ENCODE measurements around the gene KLRD1. TPM values are rescaled to one million over a fixed set of nuclear protein-coding genes. Genes with fewer than 3 reads are reported as not detected.
"Not testable (repeated sequence)": the region's sequence is repeated elsewhere in the genome, so short reads cannot be mapped to it uniquely, and the experiment has no call there.

Gene KLRD1, protein sequence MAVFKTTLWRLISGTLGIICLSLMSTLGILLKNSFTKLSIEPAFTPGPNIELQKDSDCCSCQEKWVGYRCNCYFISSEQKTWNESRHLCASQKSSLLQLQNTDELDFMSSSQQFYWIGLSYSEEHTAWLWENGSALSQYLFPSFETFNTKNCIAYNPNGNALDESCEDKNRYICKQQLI
- polyA plus RNA-seq (2013, experiment 1 of 2; ENCODE audit: insufficient read length), result 0.03 TPM
- 0.05 TPM for polyA plus RNA-seq (2013, experiment 2 of 2; ENCODE audit: insufficient read length)

DNA sequence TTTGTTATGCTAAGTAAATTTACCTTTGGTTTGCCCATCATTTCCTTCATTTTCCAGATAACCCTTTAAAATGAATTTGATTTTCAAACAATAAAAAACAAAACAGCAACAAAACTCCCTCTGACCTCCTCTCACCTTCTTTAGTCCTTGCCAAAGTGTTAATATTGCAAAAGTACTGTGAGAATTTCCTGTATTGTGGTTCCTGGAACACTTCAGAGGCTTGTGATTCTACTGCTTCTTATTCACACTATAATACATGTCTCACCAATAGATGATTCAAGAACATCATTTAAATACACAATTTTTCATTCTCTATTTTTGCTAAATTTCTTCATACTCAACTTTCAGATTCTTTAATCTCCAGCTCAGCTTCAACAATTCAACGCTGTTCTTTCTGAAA, at the start of gene KLRD1:
KLRD1 (plus strand) TSS at position 241 of the 400 bp plus-strand sequence. CDS start 208 bp downstream, outside the sequence.
- DNase-seq, result no peak

DNA sequence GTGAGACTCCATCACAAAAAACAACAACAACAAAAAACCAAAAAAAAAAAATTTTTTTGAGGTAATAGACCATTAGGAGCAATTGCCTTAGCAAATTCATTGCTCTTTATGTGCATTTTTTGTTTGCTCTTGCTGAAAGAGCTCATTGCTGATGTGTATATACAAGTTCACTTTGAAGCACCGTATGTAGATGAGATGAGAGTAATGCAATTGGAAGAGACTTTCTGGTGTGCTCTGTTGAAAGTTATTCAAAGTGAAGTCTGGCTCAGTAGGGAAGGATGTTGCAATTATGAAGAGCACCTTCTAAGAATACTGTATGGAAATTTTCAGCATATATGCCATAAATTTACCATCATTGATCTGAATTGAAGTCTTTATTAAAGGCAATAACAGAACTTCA, 46.7 kb upstream of the KLRD1 start:
- DNase-seq, result no peak

DNA sequence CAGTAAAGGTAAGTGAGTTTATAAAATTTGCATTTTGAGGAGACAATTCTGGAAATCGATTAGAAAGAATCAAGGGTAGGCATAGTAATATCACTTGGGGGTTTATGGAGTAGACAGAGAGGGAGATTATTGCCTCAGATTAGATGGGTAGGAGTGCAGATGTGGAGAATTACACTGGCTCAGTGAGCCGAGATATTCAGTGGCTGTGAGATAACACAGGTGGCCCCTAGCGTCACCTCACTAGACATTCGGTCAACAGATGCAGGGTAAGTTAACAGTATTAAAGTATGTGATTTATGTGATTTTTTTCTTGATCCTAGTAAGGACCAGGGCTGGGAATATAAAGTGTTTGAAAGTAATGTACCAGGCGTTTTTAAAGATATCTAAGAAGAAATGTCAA, 39.6 kb upstream of the KLRD1 start:
- DNase-seq, result no peak

DNA sequence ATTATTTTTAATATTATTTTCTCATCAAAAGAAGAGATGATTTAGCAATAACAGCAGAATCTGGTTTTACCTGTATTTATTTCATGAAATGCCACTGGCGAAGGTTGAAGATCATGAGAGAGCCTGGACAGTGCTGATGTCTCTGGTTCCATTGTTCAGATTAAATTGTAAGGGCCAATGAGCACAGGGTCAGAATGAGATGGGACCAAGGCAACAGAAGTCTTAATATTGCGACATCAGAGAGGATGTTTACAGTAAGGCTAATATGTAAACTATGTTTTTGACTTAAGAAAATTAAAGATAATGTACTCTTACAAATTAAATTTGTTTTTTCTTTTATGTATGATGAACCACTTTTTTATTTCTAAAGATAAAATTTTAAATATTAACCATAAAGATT, 35.2 kb upstream of the KLRD1 start:
- no peak for DNase-seq

DNA sequence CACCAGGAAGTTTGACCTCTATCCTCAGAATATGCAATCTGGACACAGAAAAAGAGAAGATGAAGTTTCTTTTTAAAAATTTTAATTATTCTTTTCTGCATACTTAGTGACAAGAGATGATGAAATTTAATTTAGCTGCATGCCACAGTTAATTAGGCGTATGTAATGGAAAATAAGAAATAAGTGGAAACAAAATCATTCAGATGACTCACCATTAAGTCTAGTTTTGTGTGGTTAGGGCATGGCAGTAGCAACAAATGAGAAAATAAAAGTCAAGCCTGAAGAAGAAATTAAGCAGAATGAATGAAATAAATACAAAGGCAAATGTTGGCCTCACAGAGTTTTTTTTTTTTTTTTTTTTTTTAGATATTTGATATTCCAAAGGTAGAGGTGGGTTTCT, 30.9 kb upstream of the KLRD1 start:
- DNase-seq, result no peak

DNA sequence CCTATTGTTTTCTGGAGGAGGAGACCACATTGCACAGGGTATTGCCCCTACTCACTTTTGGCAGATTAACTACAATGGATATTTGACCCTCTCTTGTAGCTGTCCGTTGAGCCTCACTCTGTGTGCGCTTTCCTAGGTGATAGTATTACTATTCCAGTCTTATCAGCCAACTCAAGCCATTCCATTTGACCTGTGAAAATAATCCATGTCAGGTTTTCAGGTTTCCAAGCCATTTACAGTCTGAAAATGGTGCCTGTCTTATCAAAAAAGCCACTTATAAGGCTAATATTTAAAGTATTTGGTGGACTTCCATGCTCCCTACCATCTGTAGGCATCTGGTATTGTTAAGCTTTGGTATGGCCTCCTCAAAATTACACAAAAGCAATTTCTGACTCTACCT, 29.6 kb upstream of the KLRD1 start:
- no peak for DNase-seq

DNA sequence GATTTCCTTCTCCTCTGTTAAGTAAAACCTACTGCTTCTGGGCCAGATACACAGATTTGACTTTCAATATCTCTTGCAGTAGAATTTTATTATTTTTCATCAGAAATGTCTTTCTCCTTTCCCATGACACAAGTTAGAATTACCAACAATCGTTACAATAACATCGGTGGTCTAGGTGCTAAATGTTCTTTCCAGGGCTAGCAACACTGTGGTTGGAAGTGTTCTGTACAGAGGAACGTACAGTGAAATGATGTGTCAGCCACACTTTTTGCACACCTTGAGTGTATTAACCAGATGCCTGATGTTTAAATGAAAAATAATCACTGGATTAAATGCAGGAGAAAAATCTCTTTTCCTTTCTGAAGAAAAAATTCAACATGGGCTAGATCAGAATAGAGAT, 27.7 kb upstream of the KLRD1 start:
- DNase-seq, result no peak

DNA sequence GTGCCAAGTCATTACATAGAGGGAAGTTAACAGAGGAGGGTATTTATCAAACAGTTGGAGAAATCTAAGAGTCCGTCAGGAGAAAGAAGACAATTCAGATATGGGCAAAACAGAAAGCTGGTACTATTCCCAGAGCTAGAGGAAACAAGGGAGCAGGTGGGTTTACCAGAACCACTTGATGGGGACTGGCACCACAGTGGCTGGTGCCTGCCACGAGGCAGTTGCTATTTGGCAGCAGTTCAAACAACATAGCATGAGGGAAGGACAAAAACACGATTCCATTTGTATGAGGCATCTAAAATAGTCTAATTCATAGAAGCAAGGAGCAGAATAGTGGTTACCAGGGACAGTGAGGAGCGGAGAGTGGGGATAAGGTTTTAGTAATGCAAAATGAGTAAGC, 24.6 kb upstream of the KLRD1 start:
- DNase-seq, result no peak

DNA sequence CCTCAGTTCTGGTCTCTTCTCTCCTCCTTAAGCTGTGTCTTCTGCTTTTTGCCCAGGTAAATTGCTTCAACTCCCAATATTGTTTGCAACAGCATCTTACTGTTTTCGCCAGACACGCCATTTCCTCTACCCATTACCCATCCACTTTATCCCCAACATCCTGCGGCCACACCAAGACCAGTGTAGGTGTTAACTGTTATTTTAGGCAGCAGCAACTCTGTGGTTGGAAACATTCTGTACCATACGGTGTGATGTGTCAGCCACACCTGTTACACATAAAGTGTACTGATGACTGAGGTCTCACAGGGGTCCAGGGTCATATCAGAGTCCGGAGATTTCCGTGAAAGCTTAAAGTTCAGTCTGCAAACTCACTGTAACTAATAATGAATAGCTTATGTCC, 21.8 kb upstream of the KLRD1 start:
- DNase-seq, result no peak

DNA sequence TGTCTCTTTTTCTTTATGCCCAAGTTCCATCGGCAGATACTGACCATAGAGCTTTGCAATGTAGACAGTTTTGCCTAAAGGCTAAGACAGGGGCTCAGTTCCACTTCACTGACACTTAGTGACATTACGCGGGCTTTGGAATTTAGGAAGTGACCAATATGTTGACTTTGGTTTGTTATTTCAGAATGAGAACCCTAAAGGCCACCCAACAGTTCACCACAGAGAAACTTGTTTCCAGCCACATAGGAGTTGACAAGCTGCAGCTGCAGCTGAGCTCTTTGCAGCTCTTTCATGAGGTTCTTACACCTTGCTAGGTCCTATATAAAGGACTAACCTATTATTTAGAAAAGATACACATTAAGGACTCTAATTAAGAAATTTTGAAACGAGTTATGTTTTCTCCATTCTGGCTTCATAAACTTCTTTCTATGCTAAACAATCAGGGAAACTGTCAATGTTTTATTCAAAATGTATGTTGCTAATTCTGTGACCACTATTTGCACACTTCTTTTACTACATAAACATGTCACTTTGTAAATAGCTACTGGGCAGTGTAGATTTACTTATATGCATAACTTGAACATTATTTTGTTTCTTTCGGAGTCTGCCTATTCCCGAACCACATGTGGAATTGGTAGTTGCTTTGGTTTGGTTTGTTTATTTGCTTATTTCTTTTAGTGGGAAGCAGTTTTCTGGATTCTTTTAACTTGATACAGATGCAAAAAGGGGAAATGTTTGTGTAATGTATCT, 18.5 kb upstream of the KLRD1 start:
- no peak for DNase-seq

DNA sequence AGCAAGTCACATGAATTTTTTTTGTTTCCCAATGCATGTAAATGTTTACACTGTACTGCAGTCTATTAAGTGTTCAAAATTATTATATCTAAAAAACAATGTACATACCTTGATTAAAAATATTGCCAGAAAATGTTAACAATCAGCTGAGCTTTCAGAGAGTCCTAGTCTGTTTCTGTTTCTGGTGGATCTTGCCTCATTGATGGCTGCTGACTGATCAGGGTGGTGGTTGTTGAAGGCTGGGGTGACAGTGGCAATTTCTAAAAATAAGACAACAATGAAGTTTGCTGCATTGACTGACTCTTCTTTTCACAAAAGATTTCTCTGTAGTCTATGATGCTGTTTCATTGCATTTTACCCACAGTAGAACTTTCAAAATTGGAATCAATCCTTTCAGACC, 16.6 kb upstream of the KLRD1 start:
- DNase-seq, result no peak

DNA sequence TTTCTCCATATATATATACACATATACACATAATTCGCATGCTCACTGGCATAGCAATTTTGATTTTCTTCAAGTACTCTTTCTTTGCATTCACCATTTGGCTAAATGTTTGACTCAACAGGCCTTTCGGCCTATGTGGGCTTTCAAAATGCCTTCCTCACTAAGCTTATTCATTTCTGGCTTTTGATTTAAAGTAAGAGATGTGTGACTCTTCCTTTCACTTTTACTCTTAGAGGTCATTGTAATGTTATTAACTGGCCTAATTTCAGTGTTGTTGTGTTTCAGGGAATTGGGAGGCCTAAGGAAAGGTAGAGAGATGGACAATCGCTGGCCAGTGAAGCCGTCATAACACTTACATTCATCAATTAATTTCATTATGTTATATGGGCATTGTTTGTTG, 14.5 kb upstream of the KLRD1 start:
- DNase-seq, result no peak

DNA sequence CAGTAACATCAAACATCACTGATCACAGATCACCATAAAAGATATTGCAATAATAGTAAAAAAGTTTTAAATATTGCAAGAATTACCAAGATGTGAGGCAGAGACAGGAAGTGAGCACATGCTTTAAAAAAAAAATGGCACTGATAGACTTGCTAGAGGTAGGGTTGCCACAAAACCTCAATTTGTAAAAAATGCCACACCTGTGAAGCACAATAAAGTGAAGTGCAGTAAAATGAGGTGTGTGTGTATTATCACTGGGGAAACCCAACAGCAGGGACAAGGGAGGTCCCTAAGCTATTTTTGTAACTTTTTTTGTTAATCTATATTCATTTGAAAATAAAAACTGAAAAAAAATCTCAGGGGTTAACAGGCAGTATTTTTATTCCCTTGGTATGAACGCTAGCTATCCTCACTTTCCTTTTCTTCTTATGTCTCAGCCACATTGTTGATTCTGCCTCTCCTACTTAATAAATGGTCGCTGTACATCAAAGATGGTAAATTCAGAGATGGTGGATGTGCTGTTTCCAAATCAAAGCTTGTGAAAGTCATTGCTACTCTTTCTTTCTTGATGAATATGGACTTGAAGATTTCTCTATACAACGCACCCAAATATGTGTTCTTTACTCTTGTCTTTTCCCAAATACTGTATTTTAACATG, 14.0 kb upstream of the KLRD1 start:
- DNase-seq, result no peak

DNA sequence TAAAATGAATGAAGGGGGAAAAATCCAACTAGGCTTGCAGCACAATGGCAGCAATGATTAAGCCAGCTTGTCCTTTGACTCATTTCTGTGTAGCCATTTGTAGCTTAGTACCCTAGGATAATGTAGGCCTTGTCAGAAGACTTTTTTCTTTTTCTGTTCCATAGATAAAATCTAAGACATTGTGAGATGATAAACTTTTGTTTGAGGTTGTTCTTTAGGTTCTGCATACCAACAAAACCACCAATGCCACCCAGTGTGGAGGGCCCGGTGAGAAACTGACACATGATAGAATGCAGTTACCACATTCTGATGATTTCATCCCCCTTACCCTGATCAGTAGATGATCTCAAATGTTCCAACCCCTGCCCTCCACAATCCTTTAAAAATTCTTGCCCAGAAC, 6.6 kb upstream of the KLRD1 start:
- DNase-seq, result no peak

DNA sequence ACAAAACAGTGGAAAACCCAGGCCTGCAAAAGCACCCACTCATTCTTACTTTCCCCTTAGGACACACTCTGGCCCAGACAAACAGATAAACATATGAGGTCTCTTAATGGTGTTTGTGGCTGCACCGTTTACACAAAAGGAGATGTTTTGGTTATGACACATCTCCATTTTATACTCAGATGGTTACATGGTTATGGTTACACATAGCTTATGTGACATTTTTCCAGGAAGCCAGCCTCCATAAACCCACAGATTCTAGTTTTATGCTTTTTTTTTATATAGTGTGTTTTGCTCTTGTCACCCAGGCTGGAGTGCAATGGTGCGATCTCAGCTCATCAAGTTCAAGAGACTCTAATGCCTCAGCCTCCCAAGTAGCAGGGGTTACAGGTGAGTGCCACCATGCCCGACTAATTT, 3.5 kb upstream of the KLRD1 start:
- DNase-seq, result peak; percentile 33

DNA sequence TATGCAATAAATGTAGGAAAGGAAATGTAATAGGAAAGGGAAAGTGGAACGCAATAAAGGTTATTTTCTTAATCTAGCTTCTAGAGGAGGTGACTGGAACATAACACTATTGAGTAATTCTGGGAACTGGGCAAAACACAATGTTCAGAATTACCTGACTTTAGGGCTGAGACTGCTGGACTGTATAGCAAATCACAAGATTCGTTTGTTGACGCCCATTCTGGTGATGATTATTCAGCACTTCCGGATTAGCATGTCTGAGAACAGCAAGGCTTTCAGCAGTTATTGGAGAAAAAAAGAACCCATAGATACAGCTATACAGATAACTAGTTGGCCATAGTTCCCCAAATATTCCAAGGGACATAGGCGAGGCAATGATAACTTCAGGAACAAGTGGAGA, 2.3 kb upstream of the KLRD1 start:
- no peak for DNase-seq

DNA sequence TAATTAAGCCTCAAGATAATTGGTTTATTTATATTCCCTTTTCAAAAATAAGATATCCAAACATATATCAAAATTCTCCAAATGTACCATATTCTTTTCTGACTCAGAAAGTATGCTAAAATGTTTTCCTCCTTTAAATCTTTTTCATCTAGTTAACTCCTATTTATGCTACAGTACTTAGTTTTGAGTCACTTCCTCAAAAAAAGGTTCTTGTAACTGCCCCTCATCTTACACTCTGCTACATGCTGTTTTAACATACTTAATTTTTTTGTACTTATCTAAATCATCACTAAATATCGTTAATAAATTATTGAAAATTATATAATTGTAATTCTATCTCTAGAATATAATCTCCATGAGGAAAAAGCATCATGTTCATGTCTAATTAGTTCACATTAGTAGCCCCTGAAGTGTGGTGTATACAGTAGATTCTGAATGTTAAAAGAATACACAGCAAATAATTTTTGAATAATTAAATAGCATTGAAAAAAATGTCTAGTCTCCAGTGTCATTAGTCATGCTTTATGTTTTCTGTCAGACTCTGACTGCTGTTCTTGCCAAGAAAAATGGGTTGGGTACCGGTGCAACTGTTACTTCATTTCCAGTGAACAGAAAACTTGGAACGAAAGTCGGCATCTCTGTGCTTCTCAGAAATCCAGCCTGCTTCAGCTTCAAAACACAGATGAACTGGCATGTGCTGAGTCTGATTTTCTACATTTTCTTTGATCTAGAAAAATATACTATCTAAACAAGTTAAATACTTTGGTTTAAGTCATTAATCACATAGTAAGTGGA, 3.5 kb downstream of the KLRD1 start:
- no peak for DNase-seq

DNA sequence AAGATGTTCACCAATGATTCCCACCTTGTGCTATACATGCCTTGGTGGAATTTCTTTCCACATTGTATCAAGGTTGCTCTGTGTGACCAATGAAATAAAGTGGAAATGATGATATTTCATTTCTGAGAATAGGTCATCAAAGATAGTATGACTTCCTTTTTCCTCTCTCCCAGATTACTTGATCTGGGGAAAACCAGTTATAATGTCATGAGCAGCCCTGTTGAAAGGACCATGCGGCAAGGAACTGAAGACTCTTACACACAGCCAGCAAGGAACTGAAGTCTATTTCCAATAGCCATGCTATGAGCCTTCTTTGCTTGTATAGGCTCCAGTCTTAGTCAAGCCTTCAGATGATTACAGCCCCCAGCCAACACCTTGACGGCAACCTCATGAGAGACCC, 11.7 kb downstream of the KLRD1 start:
- DNase-seq, result no peak

DNA sequence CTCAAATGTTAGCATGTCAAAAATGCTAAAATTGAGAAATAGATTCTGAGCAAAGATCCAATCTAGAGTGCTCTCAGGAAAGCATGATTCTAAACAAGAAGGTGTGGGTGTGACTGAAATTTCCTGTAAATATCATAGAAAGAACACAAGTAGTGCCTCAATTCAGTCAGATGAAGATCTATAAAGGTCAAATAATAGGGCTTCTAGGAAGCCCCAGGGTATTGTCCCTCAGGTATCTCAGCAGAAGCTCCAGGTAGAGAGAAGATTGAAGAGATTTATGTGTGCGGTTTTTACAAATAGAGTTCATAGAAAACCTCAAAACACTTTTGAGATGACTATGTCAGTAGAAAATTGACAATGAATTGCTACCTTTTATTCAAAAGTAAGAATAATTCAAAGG, 13.0 kb downstream of the KLRD1 start:
- DNase-seq, result no peak

DNA sequence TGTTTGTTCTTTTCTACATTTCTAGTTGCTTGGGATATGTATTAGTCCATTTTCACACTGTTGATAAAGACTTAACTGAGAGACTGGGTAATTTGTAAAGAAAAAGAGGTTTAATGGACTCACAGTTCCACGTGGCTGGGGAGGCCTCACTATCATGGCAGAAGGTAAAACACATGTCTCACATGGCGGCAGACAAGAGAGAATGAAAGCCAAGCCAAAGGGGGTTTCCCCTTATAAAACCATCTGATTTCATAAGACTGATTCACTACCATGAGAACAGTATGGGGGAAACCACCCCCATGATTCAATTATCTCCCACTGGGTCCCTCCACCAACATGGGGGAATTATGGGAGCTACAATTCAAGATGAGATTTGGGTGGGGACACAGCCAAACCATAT, 21.0 kb downstream of the KLRD1 start:
- DNase-seq, result not testable (repeated sequence)

DNA sequence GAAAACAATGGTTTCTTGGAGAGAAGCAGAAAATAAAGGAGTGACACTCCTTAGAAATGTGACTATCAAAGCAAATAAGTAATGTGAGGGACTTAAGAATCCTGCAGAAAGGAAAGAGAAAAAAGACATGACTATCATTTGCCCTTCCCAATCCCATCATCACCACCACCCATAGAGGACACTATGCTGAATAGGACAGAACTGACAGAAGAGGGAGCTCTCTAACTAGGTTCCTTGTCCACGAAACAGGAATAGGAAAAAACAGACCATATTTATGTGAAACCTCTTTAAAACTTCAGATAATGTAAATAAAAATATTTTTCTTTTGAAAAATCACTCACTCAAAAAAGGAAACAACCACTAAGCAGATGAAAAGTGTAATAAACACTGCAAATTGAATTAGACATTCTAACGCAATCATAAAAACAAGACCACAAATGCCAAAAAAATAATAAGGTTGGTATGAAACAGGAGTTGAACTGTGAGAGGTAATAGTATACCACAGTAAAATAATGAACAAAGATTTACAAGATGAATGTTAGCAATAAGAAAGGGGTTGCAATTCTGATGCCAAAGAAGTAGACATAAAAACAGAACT, 24.1 kb downstream of the KLRD1 start:
- peak; percentile 52 for DNase-seq

DNA sequence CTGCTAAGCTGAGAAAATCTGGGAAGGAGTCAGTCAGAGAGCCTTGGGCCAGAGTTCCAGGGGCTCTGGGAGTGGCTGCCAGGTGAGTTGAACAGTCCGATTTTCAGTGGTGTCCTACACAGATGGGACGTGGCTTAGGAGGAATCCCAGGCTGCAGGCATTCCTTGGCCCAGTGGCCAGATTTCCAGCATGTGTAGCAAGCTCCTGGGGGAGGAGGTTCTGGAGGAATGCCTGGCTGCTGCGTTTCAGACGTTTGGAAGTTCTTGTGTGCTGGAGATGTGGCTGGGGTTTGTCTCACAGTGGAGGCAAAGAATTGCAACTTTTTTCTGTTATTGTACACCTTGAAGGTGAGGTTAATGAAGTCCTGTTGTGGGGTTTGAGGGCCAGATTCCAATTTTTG, 28.5 kb downstream of the KLRD1 start:
- not testable (repeated sequence) for DNase-seq

DNA sequence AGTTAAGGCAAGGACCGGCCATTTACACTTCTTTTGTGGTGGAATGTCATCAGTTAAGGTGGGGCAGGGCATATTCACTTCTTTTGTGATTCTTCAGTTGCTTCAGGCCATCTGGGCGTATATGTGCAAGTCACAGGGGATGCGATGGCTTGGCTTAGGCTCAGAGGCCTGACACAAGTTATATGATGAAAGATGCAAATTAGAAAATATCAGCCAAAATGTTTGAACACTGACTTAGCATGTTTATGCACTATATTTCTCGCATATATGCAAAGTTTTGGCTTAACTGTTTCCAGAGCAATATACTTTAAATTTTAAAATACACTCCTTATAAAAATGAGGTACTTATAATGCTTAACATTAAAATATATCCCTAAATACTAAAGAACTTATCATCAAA, 30.8 kb downstream of the KLRD1 start:
- DNase-seq, result not testable (repeated sequence)

Data from fibroblast of skin of abdomen (primary cell).